GM12874 (cell line): ENCODE results near the gene VTI1A.

Experiments used
- CTCF ChIP-seq: IDR thresholded peaks from 2 replicates; pipeline ENCODE4 v1.5.1; 2011; ENCODE audit warnings: low read depth, mild to moderate bottlenecking, control low read depth, low read length, moderate library complexity; ENCODE audit not compliant: insufficient read depth

VTI1A gene

GRCh38 chr10:112509558-112510291 lies 62.7 kb downstream of the VTI1A start:
- no peak for TF ChIP-seq CTCF

GRCh38 chr10:112510384-112510783 lies 63.4 kb downstream of the VTI1A start:
- TF ChIP-seq CTCF: no peak

GRCh38 chr10:112512294-112512693 lies 65.3 kb downstream of the VTI1A start:
- no peak for TF ChIP-seq CTCF

GRCh38 chr10:112515126-112515525 lies 68.1 kb downstream of the VTI1A start:
- TF ChIP-seq CTCF: no peak

- no peak for TF ChIP-seq CTCF
Observed at GRCh38 chr10:112515852-112516251, 68.8 kb downstream of the VTI1A start.

- no peak for TF ChIP-seq CTCF
Observed at GRCh38 chr10:112517451-112517862, 70.4 kb downstream of the VTI1A start.

- no peak for TF ChIP-seq CTCF
Observed at GRCh38 chr10:112519133-112519761, 72.2 kb downstream of the VTI1A start.
